A673 (cell line): ENCODE results near the gene LRCH2.

ENCODE experiments used
- EZH2 ChIP-seq: fragments of 200-600 bp; sonication (generic); IDR thresholded peaks from 2 replicates; pipeline ENCODE4 v1.6.1; 2017; ENCODE audit warnings: borderline replicate concordance, low read depth, mild to moderate bottlenecking, mixed read lengths, antibody characterized with exemption, low read length; ENCODE audit not compliant: poor library complexity, severe bottlenecking
- TF ChIP-seq, protein P1 (sequence below): fragments of 300-800, 200-600 bp; sonication (generic); conservative IDR thresholded peaks from 2 replicates; pipeline ENCODE4 v1.5.1; 2017; ENCODE audit warnings: low read depth, mild to moderate bottlenecking, antibody characterized with exemption, low read length, moderate library complexity, mixed read lengths

DNA sequence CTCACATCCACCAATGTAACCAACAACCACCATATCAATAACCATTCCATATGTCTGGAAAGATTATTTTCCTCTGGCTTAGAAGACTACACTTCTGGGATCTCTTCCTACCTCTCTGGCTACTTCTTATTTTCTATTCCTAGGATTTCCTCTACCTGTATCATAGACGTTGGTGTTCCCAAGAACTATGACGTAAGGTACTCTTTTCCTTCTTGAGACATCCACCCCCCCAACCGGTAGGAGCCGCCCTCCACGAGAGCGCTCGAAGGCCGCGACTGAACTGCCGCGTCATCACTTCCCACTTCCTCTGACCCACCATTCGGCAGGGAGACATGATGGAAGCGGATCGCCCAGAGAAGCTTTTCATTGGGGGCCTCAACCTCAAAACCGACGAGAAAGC lies 44.8 kb downstream of the LRCH2 start, which contains the start of gene RBMXL3:
- no peak for TF ChIP-seq EZH2
- TF ChIP-seq, protein P1, sequence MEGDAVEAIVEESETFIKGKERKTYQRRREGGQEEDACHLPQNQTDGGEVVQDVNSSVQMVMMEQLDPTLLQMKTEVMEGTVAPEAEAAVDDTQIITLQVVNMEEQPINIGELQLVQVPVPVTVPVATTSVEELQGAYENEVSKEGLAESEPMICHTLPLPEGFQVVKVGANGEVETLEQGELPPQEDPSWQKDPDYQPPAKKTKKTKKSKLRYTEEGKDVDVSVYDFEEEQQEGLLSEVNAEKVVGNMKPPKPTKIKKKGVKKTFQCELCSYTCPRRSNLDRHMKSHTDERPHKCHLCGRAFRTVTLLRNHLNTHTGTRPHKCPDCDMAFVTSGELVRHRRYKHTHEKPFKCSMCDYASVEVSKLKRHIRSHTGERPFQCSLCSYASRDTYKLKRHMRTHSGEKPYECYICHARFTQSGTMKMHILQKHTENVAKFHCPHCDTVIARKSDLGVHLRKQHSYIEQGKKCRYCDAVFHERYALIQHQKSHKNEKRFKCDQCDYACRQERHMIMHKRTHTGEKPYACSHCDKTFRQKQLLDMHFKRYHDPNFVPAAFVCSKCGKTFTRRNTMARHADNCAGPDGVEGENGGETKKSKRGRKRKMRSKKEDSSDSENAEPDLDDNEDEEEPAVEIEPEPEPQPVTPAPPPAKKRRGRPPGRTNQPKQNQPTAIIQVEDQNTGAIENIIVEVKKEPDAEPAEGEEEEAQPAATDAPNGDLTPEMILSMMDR: no peak
